Mammary epithelial cell (primary cell): ENCODE results near the gene RGPD4.
"Not testable (repeated sequence)": the region's sequence is repeated elsewhere in the genome, so short reads cannot be mapped to it uniquely, and the experiment has no call there.

ENCODE experiments used
- EZH2 ChIP-seq: IDR thresholded peaks from 2 replicates; pipeline ENCODE4 v1.6.1; 2012; ENCODE audit warnings: low read length, inconsistent platforms, borderline replicate concordance
- TF ChIP-seq, protein P1 (sequence below), 2 donors: IDR thresholded peaks in 1 of 2; conservative IDR thresholded peaks in 1 of 2; 2 replicates each; pipeline ENCODE4 v1.5.1; 2011 to 2012; ENCODE audit warnings: inconsistent platforms in 2 of 2, low read length in 2 of 2, mild to moderate bottlenecking in 2 of 2, control low read depth in 1 of 2, low read depth in 1 of 2; ENCODE audit not compliant: insufficient read depth in 1 of 2; ENCODE audit errors: extremely low read depth in 1 of 2

DNA sequence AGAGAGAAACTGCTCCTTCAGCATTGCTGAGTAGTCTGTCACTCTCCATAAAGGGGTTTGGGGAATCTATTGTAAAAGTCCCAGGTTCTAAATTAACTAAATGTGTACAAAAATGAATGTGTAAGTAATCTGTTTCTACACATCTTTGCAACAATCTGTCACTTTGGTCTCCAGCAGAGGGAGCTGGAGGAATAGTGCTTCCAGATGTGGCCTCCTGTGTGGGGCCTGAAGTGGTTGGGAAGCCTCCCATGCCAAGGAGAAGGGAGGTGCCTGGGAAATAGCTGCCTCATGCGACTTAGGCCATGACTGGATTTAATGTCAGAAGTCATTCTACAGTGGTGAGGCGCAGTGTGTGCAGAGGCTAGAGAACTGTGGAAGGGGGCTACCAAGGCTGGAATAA is 89.4 kb downstream of the RGPD4 start:
- TF ChIP-seq, protein P1, sequence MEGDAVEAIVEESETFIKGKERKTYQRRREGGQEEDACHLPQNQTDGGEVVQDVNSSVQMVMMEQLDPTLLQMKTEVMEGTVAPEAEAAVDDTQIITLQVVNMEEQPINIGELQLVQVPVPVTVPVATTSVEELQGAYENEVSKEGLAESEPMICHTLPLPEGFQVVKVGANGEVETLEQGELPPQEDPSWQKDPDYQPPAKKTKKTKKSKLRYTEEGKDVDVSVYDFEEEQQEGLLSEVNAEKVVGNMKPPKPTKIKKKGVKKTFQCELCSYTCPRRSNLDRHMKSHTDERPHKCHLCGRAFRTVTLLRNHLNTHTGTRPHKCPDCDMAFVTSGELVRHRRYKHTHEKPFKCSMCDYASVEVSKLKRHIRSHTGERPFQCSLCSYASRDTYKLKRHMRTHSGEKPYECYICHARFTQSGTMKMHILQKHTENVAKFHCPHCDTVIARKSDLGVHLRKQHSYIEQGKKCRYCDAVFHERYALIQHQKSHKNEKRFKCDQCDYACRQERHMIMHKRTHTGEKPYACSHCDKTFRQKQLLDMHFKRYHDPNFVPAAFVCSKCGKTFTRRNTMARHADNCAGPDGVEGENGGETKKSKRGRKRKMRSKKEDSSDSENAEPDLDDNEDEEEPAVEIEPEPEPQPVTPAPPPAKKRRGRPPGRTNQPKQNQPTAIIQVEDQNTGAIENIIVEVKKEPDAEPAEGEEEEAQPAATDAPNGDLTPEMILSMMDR (conservative IDR thresholded peaks at IDR 0.05 in 1 of 2, IDR thresholded peaks at IDR 0.05 in 1 of 2; ENCODE audit: extremely low read depth in 1 of 2, insufficient read depth in 1 of 2, low read depth in 1 of 2, low read length in 2 of 2) = not testable (repeated sequence)
- TF ChIP-seq EZH2 = not testable (repeated sequence)
